ENCODE results near the gene PTGDR2. TPM values are rescaled to one million over a fixed set of nuclear protein-coding genes. Genes with fewer than 3 reads are reported as not detected.

PTGDR2 gene
- 0.59 TPM for total RNA-seq

GRCh38 chr11:60855726-60856633 lies at the start of gene PTGDR2:
PTGDR2 (minus strand) TSS chr11:60855950; CDS start chr11:60853722, 2,228 bp downstream.
- no peak for DNase-seq

GRCh38 chr11:60905047-60905446 lies 49.3 kb upstream of the PTGDR2 start:
- no peak for DNase-seq

- DNase-seq: no peak
Observed at GRCh38 chr11:60902625-60903024, 46.9 kb upstream of the PTGDR2 start.

- DNase-seq: no peak
Observed at GRCh38 chr11:60900673-60901404, 45.1 kb upstream of the PTGDR2 start.

- DNase-seq: no peak
Observed at GRCh38 chr11:60899977-60900376, 44.2 kb upstream of the PTGDR2 start.

GRCh38 chr11:60899046-60899936 lies 43.5 kb upstream of the PTGDR2 start:
- peak; percentile 53 for DNase-seq

GRCh38 chr11:60897496-60897895 lies 41.7 kb upstream of the PTGDR2 start:
- DNase-seq: no peak

- DNase-seq: no peak
Observed at GRCh38 chr11:60895687-60896086, 39.9 kb upstream of the PTGDR2 start.

GRCh38 chr11:60891103-60891741 lies 35.5 kb upstream of the PTGDR2 start:
- DNase-seq: no peak

- no peak for DNase-seq
Observed at GRCh38 chr11:60890696-60891095, 34.9 kb upstream of the PTGDR2 start.

GRCh38 chr11:60889869-60890311 lies 34.1 kb upstream of the PTGDR2 start:
- DNase-seq: no peak

GRCh38 chr11:60887556-60887955 lies 31.8 kb upstream of the PTGDR2 start:
- DNase-seq: no peak

- DNase-seq: no peak
Observed at GRCh38 chr11:60880643-60881282, 25.0 kb upstream of the PTGDR2 start.

GRCh38 chr11:60879971-60880588 lies 24.3 kb upstream of the PTGDR2 start:
- no peak for DNase-seq

- DNase-seq: no peak
Observed at GRCh38 chr11:60879104-60879503, 23.4 kb upstream of the PTGDR2 start.

GRCh38 chr11:60878245-60879101 lies 22.7 kb upstream of the PTGDR2 start:
- DNase-seq: no peak

GRCh38 chr11:60876168-60876485 lies 20.4 kb upstream of the PTGDR2 start:
- no peak for DNase-seq

GRCh38 chr11:60875366-60876167 lies 19.8 kb upstream of the PTGDR2 start:
- no peak for DNase-seq

Measured in skin of body (tissue), 2 donors.